GM19438 (cell line): ENCODE data around the gene NFE2.
"Not testable (repeated sequence)": the region's sequence is repeated elsewhere in the genome, so short reads cannot be mapped to it uniquely, and the experiment has no call there.

Experiments used
- ATAC-seq: cut with Tn5 transposase; IDR thresholded peaks from one replicate; pipeline ENCODE4 v1.9.1; 2021; ENCODE audit warnings: low read depth; ENCODE audit not compliant: unreplicated experiment

NFE2 gene

DNA sequence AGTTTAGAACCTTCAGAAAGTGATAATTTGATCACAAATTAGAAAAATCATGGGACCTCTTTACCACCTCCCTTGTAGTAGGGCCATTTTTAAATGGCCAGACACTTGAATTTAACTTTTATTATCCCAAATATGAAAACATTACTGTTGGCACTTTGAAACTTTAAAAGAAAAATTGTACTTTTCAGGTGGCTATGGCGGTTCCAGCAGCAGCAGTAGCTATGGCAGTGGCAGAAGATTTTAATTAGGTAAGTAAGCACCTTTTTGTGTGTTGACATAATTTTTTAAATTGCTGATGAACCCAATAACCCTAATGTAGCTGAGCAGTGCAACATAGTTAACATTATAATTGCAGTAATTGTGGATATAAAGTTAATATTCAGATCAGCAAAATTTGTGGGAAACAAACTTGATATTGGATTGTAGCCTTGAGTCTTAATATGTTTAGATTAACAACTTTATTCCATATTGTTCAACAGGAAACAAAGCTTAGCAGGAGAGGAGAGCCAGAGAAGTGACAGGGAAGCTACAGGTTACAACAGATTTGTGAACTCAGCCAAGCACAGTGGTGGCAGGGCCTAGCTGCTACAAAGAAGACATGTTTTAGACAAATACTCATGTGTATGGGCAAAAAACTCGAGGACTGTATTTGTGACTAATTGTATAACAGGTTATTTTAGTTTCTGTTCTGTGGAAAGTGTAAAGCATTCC lies 16.6 kb downstream of the NFE2 start:
- ATAC-seq: not testable (repeated sequence)

DNA sequence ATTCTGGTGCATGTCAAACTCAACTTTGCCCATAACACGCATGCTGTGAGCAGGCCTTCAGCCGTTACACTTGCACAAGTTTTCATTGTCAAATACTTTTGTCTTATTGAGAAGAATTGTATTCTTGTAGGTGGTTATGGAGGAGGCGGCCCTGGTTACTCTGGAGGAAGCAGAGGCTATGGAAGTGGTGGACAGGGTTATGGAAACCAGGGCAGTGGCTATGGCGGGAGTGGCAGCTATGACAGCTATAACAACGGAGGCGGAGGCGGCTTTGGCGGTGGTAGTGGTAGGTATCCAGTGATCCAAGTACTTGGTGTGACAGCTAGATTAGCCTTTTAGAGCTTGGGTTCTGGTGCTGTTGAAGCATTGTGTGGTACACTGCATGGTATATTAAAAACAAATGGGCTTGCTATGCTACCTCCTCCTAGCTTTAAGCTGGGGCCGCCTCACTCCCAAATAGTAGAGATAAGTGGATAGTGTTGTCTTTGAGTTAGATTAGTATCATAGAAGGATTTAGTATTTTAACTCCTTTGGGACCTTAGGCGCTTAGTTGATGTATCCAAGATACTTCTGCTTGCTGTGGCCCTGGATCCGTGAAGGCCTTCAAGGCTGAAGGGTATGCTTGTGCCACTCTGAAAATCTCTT lies 17.7 kb downstream of the NFE2 start:
- no peak for ATAC-seq

DNA sequence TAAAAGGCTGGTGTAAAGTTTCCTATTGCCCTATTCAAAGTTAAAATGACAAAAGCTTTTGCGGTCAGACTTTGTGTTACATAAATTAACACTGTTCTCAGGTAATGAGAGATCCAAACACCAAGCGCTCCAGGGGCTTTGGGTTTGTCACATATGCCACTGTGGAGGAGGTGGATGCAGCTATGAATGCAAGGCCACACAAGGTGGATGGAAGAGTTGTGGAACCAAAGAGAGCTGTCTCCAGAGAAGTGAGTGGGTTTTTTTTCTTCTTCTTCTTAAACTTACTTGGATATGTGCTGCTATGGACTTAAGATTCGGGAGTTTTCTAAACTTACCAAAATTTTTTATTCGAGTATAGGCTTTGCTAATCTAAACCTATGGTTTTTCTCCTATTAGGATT lies 19.1 kb downstream of the NFE2 start:
- ATAC-seq: not testable (repeated sequence)

DNA sequence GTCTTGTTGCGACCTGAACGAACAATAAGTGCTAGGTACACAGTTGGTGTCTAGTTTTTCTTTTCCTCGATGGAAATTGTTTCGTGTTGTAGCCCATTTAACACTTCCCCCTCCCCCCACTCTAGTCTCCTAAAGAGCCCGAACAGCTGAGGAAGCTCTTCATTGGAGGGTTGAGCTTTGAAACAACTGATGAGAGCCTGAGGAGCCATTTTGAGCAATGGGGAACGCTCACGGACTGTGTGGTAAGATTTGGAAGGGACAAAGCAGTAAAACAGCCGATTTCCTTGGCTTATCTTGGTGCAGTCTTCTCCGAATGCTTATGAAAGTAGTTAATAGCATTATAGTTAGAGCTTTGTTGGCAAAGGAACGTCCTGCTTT lies 19.6 kb downstream of the NFE2 start:
- not testable (repeated sequence) for ATAC-seq

DNA sequence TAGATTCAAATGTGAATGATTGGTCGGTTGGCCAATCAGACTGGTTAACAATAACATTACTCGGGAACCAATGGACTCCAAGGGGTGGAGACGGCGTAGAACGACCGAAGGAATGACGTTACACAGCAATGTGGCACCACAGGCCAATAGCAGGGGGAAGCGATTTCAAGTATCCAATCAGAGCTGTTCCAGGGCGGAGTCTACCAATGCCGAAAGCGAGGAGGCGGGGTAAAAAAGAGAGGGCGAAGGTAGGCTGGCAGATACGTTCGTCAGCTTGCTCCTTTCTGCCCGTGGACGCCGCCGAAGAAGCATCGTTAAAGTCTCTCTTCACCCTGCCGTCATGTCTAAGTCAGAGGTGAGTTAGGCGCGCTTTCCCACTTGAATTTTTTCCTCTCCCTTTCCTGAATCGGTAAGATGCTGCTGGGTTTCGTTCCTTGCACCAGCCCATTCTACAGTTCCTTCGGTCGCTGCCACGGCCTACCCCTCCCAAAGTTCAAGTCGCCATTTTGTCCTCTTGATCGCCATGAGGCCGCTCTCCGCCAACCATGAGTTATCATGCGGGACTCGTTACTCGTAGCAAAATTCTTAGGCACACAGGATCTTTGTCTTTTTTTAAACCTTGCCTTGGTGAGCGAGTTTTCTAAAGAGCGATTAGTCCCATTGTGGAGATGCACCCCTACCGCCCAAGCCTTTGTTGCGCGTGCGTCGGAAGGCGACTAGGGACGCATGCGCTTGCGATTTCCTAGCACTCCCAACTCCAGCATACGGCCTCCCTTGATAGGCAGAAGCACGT lies 20.2 kb downstream of the NFE2 start, which contains the start of gene HNRNPA1:
TSS of gene HNRNPA1 (plus strand) at position 259 of the 793 bp plus-strand sequence. CDS start at position 341, 82 bp downstream.
- peak; percentile 87 for ATAC-seq

DNA sequence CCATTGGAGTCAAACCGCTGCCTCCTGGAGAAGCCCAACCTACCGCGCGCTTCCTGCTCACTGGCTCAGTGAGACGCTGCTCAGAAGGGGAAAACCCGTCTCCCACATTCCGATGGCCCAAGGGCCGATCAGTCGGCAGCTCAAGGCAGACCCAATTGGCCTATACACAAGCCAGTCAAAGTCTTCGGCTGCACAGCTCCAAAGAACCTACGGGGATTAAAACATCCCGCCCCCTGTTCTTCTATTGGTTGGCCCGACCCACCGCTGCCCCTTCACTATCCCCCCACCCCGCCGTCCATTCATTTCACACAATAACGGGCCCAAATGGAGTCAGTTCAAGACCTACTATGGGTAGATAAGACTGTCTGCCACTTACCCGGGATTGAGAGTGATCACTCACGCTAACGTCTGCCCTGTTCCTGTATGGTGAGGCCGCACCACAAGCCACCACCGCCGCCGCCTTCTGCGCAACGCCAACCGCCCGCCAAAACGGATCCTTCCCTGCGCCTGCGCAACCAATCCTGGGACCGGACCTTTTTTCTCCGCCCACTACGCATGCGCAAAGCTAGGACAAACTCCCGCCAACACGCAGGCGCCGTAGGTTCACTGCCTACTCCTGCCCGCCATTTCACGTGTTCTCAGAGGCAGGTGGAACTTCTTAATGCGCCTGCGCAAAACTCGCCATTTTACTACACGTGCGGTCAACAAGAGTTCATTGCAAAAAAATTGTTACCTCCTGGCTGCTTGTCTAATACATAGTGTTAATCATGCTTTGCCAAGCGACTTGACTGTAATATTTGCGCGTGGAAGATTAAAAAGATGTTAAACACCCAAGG lies 21.0 kb downstream of the NFE2 start, which contains the start of gene CBX5:
TSS of gene CBX5 (minus strand) at position 491 of the 836 bp plus-strand sequence. CDS start 22,472 bp downstream, outside the sequence.
- ATAC-seq: peak; percentile 65

DNA sequence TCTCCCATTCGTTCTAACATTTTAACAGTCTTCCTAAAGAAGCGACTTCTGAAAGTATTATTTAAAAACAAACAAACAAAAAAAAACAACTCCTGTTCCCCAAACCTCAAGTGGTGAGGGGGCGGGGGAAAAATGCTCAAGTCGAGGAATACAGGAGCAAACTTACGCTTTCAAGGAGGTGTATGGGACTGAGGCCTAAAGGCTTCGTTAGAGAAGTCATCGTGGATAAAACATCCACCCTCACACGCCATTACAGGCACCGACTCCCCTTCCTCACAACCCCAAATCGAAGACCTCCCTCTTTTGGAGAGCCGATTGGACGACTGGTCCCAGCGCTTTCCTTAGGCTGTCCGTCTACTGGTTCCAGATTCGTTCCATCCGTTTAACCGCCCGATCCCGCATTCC lies 21.6 kb downstream of the NFE2 start:
- no peak for ATAC-seq

DNA sequence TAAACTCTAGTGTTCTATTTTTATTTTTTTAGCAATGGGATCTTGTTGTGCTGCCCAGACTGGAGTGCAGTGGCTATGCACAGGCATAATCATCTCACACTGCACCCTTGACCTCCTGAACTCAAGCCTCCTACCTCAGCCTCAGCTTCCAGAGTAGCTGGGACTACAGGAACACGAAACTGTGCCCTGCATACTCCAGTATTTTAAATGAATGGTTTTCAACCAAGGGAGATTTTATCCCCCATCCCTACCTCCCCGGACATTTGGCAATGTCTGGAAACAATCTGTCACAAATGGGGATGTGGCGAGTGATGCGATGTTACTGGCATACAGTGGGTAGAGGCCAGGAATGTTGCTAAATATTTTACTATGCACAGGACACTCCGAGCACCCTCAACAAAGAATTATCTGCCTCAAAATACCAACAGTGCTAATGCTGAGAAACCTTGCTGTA lies 23.0 kb downstream of the NFE2 start:
- ATAC-seq: no peak

DNA sequence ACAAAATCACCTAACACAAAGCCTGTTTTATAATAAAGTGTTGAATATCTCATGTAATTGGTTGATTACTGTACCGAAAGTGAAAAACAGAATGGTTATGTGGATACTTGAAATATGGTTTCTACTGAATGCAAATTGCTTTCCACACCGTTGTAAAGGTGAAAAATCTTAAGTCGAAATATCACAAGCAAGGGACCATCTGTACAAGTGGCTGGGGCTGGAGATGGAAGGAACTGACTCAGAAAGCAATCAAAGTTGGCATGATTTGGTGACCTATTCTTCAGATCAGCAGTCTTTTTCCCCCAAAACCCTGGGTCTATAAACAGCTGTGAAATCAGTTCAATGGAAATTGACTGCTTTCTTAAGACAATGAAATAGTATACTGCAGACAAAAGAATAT lies 24.4 kb downstream of the NFE2 start:
- ATAC-seq: no peak

DNA sequence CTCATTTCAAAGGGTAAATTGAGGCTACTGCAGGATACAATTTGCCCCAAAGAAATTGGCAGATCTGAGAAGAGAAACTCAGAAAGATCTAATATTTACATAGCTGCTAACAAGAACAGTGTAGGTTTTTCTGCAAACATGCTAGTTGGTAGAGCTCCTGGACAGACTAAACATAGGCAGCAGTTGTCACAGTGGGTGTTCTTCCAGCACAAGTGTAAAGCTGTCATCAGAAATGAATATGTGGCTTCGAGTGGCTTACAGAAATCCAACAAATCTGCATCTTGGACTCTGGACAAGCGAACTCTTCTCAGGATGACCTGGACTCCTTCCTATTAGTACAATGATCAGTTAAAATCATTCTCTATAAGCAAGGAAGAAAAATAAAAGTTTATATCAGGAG lies 26.8 kb downstream of the NFE2 start:
- ATAC-seq: no peak

DNA sequence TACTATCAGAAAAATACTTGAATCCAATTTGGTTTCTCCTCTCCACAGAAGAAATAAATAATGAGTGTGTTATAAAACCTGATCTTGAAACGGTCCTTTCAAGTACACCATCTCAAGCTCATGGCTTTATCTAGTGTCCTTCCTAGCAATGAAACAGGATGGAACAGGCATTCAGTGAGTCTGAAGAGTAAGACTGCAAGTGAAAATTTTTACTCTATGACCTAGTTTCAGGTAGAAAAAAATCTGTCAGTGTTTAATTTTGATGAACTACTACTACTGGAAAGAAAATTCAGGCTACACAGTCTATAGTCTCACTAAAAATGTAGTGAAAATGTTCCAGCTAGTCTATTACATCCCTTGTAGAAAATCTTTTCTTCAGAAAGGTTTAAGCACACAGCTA lies 28.6 kb downstream of the NFE2 start:
- ATAC-seq: no peak

DNA sequence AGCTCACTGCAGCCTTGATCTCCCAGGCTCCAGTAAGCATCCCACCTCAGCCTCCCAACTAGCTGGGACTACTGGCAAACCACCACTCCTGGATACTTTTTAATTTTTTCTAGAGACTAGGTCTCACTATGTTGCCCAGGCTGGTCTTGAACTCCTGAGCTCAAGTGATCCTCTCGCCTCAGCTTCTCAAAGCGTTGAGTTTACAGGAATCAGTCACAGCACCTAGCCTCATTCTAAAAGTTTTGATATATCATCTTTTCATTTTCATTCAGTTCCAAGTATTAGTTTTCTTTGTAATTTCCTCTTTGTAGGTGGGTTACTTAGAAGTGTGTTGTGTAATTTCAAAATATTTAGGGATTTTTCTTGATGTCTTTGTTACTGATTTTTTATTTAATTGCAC lies 30.5 kb downstream of the NFE2 start:
- ATAC-seq: no peak

DNA sequence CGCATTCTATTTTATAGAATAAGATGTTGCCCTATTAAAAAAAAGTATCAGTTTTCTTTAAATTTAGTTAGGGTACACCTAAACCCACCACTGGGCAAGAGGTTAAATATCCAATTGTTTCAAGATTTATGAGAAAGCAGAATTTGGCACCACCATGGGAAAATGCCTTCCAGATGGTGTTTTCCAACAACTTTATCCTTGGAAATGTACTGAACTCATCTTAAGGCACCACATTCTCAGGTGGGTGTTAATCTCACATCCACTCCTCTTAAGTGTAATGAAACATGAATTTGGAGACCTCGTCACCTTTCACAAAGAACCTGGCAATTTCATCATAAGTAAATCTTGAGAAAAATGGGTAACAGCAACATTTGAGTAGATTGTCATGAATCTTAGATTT lies 34.0 kb downstream of the NFE2 start:
- no peak for ATAC-seq

DNA sequence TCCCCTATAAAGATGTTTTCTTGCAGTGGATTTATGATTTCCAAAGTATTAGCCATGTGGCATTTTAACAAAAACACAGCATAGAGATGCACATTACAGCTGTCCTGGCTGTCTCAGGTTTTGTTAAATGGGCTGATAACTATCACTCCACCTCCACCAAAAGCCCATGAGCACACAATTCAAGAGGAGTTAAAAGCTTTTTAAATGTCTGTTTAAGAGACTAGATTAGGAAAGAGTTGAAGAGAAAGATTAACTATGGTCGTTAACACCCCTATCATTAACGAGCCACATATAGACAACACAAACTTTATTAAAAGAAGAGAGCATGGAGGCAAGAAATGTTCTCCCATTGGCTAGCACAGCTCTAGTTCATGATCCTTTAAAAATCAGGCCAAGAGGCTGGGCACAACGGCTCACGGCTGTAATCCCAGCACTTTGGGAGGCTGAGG lies 35.4 kb downstream of the NFE2 start:
- no peak for ATAC-seq

DNA sequence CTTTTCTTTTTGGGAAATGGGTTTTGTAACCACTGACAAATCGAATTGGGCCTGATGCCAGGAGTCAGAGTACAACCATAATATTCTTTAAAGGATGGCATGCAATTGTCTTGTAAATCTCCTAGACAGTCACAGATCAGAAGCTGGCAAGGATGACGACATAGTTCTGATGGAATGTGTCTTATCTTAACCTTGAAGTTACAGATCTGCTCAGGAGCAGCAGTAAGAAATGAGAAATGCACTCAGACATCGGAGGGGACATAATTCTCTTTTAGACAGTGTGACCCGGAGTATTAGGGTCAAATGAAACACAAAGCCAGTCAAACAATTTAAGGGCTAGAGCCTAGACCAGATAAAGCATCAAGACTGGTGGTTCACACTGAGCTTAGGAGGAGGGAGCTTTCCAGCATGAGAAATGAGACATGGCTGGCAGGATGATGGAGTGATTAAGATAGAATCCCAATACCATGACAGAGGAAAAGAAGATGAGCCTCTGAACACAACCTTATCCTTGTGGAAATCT lies 38.4 kb downstream of the NFE2 start:
- ATAC-seq: no peak

DNA sequence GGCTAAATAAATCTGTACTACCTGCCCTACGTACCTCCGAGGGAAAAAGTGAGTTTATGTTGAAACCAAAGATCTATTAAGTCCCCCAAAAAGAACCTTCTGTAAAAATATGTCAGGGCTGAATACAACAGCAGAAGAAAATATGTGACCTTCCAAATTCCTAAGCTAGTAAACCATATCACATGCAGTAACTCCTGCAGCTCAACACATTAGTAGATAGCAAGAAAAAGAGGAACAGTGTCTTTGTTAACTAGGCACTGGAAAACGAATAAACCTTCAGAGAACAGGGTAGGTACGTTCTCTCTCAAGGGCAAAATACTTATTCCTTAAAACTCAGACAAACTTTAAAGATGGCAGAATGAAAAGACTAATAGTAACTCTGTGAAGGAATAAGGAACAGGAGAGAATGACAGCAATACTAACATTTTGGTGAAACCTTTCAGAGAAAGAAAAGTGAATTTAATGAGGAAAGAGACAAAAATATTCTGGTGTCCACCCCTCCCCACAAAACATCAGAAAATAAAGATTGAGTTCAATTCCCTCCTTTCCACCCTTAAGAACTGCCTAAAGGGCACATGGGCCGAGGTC lies 38.9 kb downstream of the NFE2 start:
- no peak for ATAC-seq

DNA sequence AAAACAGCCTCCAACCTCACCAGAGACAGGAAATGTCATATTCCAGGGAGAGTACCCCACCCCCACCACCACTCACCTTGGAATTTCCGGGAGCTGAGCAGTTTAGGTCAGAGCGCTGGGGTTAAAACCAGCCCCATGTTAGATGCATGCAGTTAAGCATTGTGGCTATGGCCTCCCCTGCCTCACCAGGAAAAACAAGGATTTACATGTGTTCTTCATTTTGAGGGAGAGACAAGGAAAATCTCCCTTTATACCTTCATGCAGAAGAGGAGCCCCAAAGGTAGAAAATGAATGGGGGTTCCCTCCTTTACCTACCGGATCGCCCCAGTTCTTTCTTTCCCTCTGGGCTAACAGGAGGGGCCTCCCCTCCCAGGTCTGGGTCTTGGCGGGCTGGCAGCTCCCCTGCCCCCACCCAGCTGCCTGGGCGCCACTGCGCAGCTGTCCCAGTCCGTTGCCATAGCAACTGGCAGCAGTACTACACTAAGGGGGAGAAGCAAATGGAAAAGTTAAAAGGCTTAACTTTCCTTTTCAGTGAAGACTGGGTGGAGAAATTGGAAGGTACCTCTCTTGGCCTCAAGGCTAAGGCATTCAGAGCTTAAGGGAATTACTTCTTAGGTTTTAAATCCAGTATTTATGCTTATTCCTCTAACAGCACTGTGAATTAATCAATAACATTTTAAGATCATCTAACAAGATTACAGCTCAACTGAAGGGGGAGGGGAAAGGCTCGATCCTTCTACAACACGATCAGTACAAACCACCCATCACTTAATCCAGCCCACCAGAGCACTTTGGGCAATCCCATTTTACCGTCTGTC lies 41.4 kb downstream of the NFE2 start:
- ATAC-seq: no peak

DNA sequence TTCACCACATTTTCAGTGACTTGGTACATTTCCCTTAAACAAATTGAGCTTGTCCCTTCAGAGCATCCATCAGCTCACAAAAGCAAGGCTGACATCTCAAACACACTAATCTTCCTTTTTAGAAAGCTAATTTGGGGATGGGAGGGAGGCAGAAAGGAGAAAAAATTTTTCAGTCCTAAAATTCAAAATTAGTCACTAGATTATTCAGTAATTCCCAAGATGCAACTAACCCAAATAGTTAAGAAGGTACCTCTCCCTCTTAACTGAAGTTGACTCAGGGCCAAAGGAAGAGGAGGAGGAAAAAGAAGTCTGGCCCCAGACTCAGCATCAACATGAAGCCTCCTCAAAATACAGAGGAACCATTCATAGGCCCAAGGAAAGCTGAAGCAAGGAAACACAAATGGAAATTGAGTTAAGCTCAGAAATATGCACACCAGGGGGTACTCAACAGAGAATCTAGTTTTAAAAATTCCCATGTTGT lies 42.6 kb downstream of the NFE2 start:
- ATAC-seq: no peak

DNA sequence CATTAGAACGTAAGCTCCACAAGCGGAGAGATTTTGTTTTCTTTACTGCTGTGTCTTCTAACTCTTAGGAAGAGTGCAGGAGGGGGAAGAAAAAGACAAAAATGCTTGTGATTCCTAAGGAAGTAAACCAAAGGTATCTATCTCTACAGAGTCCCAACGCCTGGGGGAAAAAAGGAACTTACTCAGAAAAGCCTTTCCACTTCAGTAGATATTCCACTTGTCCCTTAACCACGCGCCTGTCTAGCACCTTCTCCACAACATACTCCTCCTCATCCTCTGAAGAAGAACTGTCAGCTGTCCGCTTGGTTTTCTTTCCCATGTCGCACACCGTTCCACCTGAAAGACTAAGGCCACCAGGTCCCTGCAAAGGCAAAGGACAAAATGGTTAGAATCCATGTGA lies 43.5 kb downstream of the NFE2 start:
- ATAC-seq: no peak
